ENCODE measurements around the gene SLC25A38.

The SLC25A38 gene

GRCh38 chr3:39372833-39373232 is 10.3 kb upstream of the SLC25A38 start:
- Histone ChIP-seq H3K4me1 (no peaks in the 10 kb centered on the region), H3K27ac (no peak overlapping the region), H3K4me3 (ENCODE audit: low read depth, low read length) (no peak overlapping the region), H3K9me3 (ENCODE audit: control insufficient read depth, low read length) (no peaks in the 10 kb centered on the region), H3K9ac (no peak overlapping the region), H3K27me3 (ENCODE audit: control insufficient read depth, insufficient read depth, low read length) (no peaks in the 10 kb centered on the region), H3K36me3 (ENCODE audit: control insufficient read depth, insufficient read depth, low read length) (no peaks in the 10 kb centered on the region), H3K79me2 (no peaks in the 10 kb centered on the region), H3K4me2 (ENCODE audit: low read length) (no peak overlapping the region), H2AFZ (no peak overlapping the region)
- no peak for TF ChIP-seq CTCF (IDR thresholded peaks at IDR 0.05)

- no peaks in the 10 kb centered on the region for H3K4me1 ChIP-seq
Measured at GRCh38 chr3:39376959-39377634, 6.1 kb upstream of the SLC25A38 start.

GRCh38 chr3:39378088-39378487 is 5.1 kb upstream of the SLC25A38 start:
- Histone ChIP-seq H3K9me3 (ENCODE audit: control insufficient read depth, low read length) (no peaks in the 10 kb centered on the region), H2AFZ (no peak overlapping the region), H3K27me3 (ENCODE audit: control insufficient read depth, insufficient read depth, low read length) (no peaks in the 10 kb centered on the region), H3K79me2 (no peaks in the 10 kb centered on the region), H3K36me3 (ENCODE audit: control insufficient read depth, insufficient read depth, low read length) (no peaks in the 10 kb centered on the region), H3K27ac (no peak overlapping the region), H3K9ac (no peak overlapping the region), H3K4me3 (ENCODE audit: low read depth, low read length) (no peak overlapping the region), H3K4me2 (ENCODE audit: low read length) (no peak overlapping the region), H3K4me1 (no peaks in the 10 kb centered on the region)
- peak; percentile 75 for TF ChIP-seq CTCF (IDR thresholded peaks at IDR 0.05)

More at GRCh38 chr3:39376959-39377634, 6.1 kb upstream of the SLC25A38 start:
- Histone ChIP-seq H3K9ac (no peak overlapping the region), H3K4me2 (ENCODE audit: low read length) (no peak overlapping the region), H3K79me2 (no peaks in the 10 kb centered on the region), H2AFZ (no peak overlapping the region), H3K9me3 (ENCODE audit: control insufficient read depth, low read length) (no peaks in the 10 kb centered on the region), H3K4me3 (ENCODE audit: low read depth, low read length) (no peak overlapping the region), H3K27me3 (ENCODE audit: control insufficient read depth, insufficient read depth, low read length) (no peaks in the 10 kb centered on the region), H3K27ac (no peak overlapping the region), H3K36me3 (ENCODE audit: control insufficient read depth, insufficient read depth, low read length) (no peaks in the 10 kb centered on the region)
- TF ChIP-seq CTCF (IDR thresholded peaks at IDR 0.05), result no peak

GRCh38 chr3:39378957-39379777 is 4.0 kb upstream of the SLC25A38 start:
- H3K27ac ChIP-seq, result no peak overlapping the region
- H3K4me2 ChIP-seq (ENCODE audit: low read length), result no peak overlapping the region
- H3K9me3 ChIP-seq (ENCODE audit: control insufficient read depth, low read length), result no peaks in the 10 kb centered on the region
- H3K9ac ChIP-seq, result no peak overlapping the region
- H3K27me3 ChIP-seq (ENCODE audit: control insufficient read depth, insufficient read depth, low read length), result no peaks in the 10 kb centered on the region
- no peaks in the 10 kb centered on the region for H3K4me1 ChIP-seq
- H3K36me3 ChIP-seq (ENCODE audit: control insufficient read depth, insufficient read depth, low read length), result no peaks in the 10 kb centered on the region
- no peak for TF ChIP-seq CTCF (IDR thresholded peaks at IDR 0.05)
- no peaks in the 10 kb centered on the region for H3K79me2 ChIP-seq
- no peak overlapping the region for H3K4me3 ChIP-seq (ENCODE audit: low read depth, low read length)
- H2AFZ ChIP-seq, result no peak overlapping the region
